ENCODE data around the gene ANKRD44.

ANKRD44 gene

GRCh38 chr2:197102231-197102630 lies 208.3 kb downstream of the ANKRD44 start:
- DNase-seq, result no peak

DNA sequence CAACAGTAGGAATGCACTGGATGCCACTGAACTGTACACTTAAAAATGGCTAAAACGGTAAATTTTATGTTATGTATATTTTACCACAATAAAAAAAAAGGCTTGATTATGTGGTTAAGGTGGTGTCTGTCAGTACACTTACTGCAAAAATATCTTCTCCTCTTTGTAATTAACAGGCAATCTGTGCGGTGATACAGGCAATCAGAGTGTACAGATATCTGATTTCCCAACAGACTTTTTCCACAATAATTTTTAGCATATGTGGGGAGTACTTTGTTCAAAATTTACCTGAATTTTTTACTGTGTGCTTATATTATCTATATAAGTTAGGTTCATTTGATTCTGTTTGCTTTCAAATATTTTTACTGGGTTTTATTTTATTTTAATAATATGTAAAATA lies 209.1 kb downstream of the ANKRD44 start:
- no peak for DNase-seq

GRCh38 chr2:197097578-197098366 lies 212.8 kb downstream of the ANKRD44 start:
- no peak for DNase-seq

GRCh38 chr2:197096649-197097048 lies 213.9 kb downstream of the ANKRD44 start:
- DNase-seq, result no peak

DNA sequence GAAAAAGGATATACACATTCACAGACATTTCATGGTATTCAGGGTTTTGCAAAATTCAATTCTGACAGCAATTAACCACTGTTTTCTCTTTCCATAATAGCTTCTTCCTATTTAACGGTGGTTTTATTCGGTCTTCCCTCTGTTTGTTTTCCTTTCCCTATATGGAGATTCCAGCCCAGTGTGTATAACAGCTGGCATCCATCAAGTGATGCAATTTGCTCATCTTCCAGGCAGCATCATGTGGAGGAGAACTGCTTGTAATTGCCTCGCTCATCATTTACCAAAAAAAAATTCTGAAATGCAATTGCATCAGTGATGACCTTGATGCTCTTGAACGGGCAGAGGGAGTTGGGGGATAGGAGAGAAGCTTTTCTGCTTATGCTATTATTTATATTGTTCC lies 218.1 kb downstream of the ANKRD44 start:
- no peak for DNase-seq

DNA sequence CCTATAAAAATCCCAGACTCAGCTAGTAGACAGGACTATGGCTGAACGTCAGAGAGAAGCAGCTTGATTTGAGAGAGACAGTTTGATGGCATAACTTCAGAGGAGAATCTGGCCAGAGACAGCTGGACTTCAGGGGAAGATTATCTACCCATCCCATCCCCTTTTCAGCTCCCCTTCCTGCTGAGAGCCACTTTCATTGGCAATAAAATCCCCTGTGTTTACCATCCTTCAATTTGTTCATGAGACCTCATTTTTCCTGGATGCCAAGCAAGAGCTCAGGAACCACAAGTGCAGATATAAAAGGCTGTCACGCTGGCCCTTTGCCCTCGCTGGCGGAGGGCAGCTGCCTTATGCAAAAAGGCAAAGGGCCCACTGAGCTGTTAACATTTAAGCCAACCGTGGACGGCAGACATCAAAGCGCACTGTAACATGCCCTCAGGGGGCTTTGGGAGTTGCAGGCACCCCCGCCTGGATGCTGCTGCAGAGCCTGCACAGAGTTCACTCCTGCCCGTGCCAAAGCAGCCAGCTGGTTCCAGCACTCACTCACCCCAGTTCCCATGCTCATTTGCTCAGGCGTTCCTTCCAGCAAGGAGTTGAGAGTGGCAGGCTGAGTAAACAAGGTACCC lies 219.7 kb downstream of the ANKRD44 start:
- DNase-seq, result no peak

- DNase-seq, result no peak
These were observed 220.9 kb downstream of the ANKRD44 start for GRCh38 chr2:197089655-197090054.

- DNase-seq, result no peak
These were observed 221.9 kb downstream of the ANKRD44 start for GRCh38 chr2:197088694-197089093.

DNA sequence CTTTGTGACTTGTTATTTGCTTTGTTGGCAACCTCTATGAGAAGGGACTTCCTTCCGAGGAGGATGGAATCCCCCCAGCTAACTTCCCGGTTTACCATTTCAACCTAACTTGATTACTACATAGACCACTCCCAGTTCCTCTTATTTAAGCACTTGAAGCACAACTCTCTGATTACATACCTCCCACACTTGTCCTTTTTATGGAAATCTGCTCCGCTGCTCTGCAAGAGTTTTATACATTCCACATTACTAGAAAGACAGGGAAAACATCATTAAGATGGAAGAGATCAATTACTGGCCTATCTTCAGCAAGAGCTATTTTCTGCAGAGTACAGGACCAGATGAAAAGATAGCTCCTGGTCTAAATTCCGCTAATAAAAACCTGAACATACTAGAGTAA lies 224.1 kb downstream of the ANKRD44 start:
- no peak for DNase-seq

GRCh38 chr2:197085665-197086064 lies 224.9 kb downstream of the ANKRD44 start:
- DNase-seq, result no peak

DNA sequence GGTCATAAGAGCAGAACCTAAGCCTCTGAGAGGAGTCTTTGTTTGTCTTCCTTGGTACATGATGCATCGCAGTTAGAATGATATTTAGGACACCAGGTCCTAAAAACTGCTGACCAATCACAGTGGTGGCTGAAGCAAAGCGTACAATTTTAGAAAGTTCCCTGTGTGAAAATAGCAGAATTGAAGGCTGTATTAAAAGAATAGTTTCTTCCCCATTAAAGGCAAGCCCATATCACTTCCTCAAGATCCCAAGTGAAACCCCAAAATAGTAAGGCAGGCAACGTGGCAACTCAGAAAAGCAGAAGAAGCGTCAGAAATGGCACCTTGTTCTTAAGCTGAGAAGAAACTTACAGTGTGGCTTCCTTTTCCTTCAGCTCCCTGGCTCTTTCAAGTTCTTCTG lies 229.3 kb downstream of the ANKRD44 start:
- no peak for DNase-seq

DNA sequence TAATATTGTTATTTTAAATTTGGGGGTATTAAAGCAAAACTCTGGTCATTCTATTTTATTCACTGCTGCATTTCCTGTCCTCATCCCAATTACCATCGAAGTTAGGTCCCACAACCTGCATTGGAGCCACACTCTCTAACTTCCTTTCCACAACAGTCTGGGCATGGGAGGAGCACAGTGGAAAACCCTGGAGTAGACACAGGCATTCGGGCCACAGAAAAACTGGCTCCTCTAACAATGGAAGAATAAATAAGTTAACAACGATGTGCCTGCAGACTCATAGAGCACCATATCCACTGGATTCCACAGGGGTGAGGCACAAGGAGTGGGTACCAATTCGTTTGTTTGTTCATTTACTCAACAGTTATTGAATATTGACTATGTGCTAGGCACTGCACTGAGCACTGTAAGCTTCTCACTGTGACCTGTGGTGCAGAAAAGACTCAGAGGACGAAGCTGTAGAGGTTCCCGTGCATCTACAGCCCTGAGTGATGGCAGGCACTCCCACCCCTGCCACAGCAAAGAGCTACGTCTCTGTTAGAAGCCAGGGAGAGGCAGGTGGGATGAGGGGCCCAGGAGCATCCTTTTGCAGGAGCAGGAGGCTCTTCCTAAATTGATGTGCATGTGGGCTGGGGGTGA lies 229.9 kb downstream of the ANKRD44 start:
- no peak for DNase-seq

GRCh38 chr2:197079832-197080555 lies 230.6 kb downstream of the ANKRD44 start:
- DNase-seq, result no peak

GRCh38 chr2:197079414-197079813 lies 231.2 kb downstream of the ANKRD44 start:
- no peak for DNase-seq

DNA sequence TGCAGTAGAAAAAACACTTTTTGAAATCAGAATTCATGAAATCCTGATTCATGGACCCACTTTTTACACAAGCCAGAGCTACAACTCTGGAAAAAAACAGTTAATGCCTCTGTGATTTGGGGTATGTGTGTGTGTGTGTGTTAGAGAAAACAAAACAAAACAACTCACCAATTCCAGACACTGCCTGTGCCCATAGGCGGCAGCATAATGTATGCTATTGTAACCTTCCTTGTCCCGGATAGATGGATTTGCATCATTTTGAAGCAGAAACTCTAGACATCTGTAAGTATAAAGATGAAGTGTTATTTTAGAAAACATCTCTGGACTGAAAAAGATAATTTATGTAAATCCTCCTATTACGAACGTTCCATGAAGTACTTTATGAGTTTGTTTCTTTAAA lies 232.0 kb downstream of the ANKRD44 start:
- no peak for DNase-seq

DNA sequence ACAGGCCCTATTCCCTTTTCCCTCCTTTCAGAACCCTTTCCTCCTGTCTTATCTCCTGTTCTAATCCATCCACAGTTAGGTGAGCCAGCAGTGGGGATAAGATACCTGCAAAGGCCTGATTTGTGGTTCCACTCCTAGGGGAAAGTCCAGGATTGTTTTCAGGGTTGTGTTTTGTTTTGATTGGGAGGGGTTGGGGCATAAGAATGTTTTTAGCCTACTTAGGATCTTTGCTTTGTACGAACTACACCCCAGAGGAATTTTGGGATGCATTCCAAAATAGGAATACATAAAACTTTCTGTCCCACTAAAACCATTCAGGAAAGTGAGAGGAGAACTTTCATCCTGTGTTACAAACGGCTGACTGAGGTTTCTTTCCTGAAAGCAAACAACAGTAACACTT lies 233.2 kb downstream of the ANKRD44 start:
- no peak for DNase-seq

DNA sequence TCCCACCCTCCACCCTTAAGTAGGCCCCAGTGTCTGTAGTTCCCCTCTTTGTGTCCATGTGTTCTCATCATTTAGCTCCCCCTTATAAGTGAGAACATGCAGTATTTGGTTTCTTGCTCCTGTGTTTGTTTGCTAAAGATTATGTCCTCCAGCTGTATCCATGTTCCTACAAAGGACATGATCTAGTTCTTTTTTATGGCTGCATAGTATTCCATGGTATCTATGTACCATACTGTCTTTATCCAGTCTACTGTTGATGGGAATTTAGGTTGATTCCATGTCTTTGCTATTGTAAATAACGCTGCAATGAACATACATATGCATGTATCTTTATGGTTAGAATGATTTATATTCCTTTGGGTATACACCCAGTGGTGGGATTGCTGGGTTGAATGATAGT lies 233.9 kb downstream of the ANKRD44 start:
- no peak for DNase-seq

DNA sequence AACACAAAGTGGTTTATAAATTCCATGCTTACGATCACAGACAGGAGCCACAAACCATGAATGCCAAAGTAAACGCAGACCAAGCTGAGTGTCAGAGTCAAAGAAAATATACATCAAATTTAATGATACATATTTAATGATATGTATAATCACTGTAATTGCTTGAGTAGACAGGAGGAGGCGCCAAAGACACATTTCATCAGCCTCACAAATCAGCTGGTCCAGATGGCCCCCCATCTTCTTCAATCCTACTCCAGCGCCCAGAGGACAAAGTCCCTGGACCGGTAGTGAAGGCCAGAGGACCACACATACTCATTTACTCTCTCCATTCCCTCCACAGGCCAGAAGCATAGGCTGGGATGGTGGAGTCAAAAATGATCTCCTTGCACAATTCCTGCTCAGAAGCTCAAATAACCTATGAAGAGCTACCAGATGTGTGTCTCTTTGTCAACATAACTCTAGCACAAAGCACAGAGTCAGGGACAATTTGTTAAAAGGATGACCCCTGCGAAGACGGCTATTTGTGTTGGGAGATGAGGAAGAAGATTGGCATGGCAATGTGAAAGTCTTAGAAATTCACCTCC lies 234.7 kb downstream of the ANKRD44 start:
- DNase-seq, result no peak

GRCh38 chr2:197075281-197075680 lies 235.3 kb downstream of the ANKRD44 start:
- DNase-seq, result no peak

- no peak for DNase-seq
These were observed 236.7 kb downstream of the ANKRD44 start for GRCh38 chr2:197073701-197074433.

GRCh38 chr2:197073270-197073669 lies 237.3 kb downstream of the ANKRD44 start:
- no peak for DNase-seq

DNA sequence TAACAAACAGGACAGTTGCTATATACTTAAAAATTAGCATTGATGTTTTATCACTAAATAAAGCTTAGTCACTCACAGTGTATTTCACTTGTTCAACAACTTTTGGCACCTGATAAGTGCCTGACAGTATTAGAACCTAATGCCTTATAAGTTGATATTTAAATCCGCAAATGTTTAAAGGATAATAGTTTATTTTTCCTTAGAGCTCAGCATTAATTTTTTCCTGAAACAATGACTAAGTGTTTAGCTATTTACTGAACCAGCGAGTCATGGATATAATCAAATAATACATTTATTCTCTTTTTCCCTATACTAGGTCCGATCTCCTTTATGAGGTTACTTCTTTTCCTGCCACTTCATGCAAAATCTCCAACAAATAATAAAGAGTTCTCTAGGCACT lies 238.0 kb downstream of the ANKRD44 start:
- no peak for DNase-seq
